ENCODE data around the gene SEMA5A. TPM values are rescaled to one million over a fixed set of nuclear protein-coding genes. Genes with fewer than 3 reads are reported as not detected.
A peak's percentile ranks its signal among the peaks of the same experiment; 100 is the strongest.

SEMA5A gene
- total RNA-seq, 2 donors from 2014 or later = 0.14 to 0.23 TPM

DNA sequence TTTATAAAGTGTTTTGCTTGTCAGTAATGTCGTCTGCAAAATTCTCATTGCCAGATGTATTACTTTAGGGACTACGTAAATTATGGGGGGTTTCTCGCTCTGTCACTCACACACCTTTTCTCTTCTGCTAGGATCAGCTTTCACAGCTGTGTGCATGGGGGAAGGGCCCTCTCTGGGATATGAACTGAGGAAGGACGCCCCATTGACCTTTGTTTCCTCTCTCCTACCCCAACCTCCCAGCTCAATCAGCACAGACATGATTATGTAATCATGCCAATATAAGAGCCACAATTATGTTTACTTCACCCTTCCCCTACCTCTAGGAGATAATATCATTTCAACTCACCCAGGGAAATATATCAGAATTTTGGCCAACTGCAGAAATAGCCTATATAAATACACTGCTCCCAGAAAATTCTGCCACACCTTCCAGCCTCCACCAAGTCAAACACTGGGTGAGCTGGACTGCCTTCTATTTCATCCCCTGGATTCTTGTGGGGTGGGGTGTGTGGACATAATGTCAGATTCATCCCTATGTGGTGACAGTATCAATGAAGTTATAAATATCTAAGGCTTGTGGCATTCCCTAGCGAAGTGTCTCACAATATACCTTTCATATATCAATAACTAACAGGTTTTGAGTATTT lies 12.6 kb upstream of the SEMA5A start:
- Mint-ChIP-seq H3K9me3 (peaks cover 0 to 10% of the 10 kb centered on the region in 2 donors), H3K4me1 (ENCODE audit: low read depth) (no peaks in the 10 kb centered on the region), H3K27ac (no peak overlapping the region), H3K4me3 (no peak overlapping the region), H3K27me3 (ENCODE audit: low read depth) (no peaks in the 10 kb centered on the region), H3K36me3 (ENCODE audit: insufficient read depth in 2 of 2) (no peaks in the 10 kb centered on the region)
- no peak for DNase-seq
- no peak for ATAC-seq (replicated peaks in 1 of 2)

DNA sequence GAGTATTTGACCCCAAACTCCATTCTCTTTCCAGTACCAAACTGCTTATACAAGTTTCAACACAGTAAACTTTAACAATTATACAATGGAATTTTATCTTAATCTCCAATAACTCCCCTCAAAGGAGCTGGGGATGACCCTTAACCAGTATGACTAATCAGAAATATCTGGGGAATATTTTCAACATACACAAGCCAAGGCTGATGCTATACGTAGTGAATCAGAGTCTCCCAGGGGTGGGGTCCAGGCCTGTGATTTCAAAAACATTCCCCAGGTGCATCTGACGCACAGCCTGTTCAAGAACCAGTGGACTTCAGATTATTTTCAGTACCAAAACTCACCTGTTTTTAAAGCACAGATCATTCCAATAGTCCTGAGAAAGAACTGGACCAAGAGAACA lies 11.8 kb upstream of the SEMA5A start:
- Mint-ChIP-seq H3K4me3 (no peak overlapping the region), H3K27me3 (ENCODE audit: low read depth) (no peaks in the 10 kb centered on the region), H3K4me1 (ENCODE audit: low read depth) (no peaks in the 10 kb centered on the region), H3K27ac (no peak overlapping the region), H3K9me3 (peaks cover 0 to 10% of the 10 kb centered on the region in 2 donors), H3K36me3 (ENCODE audit: insufficient read depth in 2 of 2) (no peaks in the 10 kb centered on the region)
- ATAC-seq (replicated peaks in 1 of 2) (no peak), DNase-seq (no peak)

DNA sequence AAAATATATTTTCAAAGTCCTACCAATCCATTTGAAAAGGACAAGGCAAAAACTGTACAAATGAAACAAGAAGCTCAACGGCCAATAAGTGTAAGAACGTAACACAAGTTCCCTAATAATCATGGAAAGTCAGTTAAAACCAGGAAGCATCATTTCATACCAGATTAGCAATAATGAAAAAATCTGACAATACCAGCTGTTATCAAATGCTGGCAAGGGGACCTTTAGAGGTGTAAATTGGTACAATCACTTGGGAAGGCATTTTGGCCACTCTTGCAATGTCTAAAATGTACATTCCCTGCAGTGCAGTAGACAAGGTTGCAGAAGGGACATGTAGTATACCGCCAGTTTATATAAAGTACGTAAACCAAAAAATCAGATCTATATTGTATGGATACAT lies 10.1 kb upstream of the SEMA5A start:
- Mint-ChIP-seq H3K4me1 (ENCODE audit: low read depth) (no peaks in the 10 kb centered on the region), H3K36me3 (ENCODE audit: insufficient read depth in 2 of 2) (no peaks in the 10 kb centered on the region), H3K4me3 (no peak overlapping the region), H3K27me3 (ENCODE audit: low read depth) (no peaks in the 10 kb centered on the region), H3K9me3 (peaks cover 0 to 10% of the 10 kb centered on the region in 2 donors), H3K27ac (no peak overlapping the region)
- ATAC-seq (replicated peaks in 1 of 2) (no peak), DNase-seq (no peak)

DNA sequence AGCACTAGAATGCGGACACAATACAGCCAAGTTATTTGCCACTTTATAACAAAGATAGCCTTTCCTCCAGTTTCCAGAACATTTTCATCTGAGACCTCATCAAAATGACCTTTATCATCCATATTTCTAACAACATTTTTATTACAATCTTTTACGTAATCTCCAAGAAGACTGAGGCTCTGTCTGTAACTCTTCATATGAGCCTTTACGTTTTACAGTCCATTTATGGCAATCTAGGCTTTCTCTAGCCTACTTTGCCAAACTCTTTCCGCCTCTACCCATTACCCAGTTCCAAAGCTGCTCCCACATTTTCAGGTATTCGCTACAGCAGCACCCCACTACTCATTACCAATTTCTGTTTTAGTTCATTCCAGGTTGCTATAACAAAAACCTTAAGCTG lies 8.2 kb upstream of the SEMA5A start:
- no peaks in the 10 kb centered on the region for H3K36me3 Mint-ChIP-seq (ENCODE audit: insufficient read depth in 2 of 2)
- H3K4me3 Mint-ChIP-seq = no peak overlapping the region
- ATAC-seq (replicated peaks in 1 of 2) (no peak), DNase-seq (no peak)
- no peaks in the 10 kb centered on the region for H3K27me3 Mint-ChIP-seq (ENCODE audit: low read depth)
- H3K27ac Mint-ChIP-seq = no peak overlapping the region
- H3K9me3 Mint-ChIP-seq = peaks cover 0 to 10% of the 10 kb centered on the region in 2 donors
- no peaks in the 10 kb centered on the region for H3K4me1 Mint-ChIP-seq (ENCODE audit: low read depth)

DNA sequence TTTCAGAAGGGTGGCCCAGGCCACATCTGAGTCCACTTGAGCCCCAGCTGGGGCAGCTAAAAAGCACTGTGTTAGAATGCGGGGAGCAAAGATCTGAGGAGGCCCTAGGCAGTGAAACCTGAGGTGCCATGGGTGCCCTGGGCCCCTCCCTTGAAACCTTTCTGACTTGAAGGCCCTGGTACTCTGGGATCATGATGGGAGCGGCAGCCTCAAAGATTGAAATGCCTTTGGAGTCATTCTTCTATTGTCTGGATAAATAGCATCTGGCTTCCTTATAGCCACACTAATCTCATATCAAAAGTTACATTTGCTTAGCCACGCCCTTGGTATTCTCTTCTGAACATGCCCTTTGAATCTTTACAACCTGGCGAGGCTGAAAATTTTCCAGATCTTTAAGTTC lies 7.7 kb upstream of the SEMA5A start:
- DNase-seq (no peak), ATAC-seq (replicated peaks in 1 of 2) (no peak)
- H3K36me3 Mint-ChIP-seq (ENCODE audit: insufficient read depth in 2 of 2) = no peaks in the 10 kb centered on the region
- H3K4me1 Mint-ChIP-seq (ENCODE audit: low read depth) = no peaks in the 10 kb centered on the region
- no peak overlapping the region for H3K4me3 Mint-ChIP-seq
- H3K27me3 Mint-ChIP-seq (ENCODE audit: low read depth) = no peaks in the 10 kb centered on the region
- peaks cover 0 to 10% of the 10 kb centered on the region in 2 donors for H3K9me3 Mint-ChIP-seq
- no peak overlapping the region for H3K27ac Mint-ChIP-seq

DNA sequence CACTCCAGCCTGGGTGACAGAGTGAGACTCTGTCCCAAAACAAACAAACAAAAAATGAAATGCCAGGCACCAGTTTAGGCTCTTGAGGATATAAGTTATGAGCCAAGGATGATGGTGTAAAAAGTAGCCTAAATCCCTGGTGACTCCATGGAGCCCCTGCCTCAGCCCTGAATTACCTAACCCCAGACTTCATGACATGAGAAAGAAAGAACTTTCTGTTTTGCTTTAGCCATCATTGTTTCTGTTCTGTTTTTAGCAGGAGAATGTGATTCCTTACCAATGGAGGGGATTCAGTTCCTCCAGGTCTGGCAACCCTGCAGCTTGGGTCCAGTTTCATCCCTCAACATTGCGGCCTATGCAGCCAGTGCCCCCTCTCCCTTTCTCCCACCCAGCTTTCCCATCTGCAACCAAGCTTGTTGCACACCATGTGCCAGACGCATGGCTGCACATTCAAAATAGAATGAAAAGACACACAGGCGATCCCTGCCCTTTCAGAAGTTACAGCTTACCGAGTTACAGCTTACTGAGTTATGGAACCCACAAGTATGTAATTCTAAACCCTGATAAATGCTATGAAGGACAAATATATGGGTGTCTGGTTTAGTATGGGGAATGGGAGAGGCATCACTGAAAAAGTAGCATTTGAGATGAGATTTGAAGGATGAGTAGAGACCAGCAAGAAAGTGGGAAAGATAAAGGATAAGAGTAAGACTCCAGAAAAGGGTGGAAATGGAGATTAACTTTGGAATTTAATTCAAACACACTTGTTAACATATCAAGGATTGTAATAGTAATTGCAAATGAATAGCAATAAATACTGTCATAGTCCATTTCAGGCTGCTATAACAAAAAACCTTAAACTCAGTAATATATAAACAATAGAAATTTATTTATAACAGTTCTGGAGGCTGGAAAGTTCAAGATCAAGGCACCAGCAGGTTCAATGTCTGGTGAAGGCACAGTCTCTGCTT lies 6.0 kb upstream of the SEMA5A start:
- no peak for ATAC-seq (replicated peaks in 1 of 2)
- peaks cover under 1% of the 10 kb centered on the region for H3K27me3 Mint-ChIP-seq (ENCODE audit: low read depth)
- no peak overlapping the region for H3K27ac Mint-ChIP-seq
- peaks cover 0 to 7% of the 10 kb centered on the region in 2 donors for H3K9me3 Mint-ChIP-seq
- no peaks in the 10 kb centered on the region for H3K36me3 Mint-ChIP-seq (ENCODE audit: insufficient read depth in 2 of 2)
- H3K4me3 Mint-ChIP-seq = no peak overlapping the region
- H3K4me1 Mint-ChIP-seq (ENCODE audit: low read depth) = no peaks in the 10 kb centered on the region
- DNase-seq = no peak

DNA sequence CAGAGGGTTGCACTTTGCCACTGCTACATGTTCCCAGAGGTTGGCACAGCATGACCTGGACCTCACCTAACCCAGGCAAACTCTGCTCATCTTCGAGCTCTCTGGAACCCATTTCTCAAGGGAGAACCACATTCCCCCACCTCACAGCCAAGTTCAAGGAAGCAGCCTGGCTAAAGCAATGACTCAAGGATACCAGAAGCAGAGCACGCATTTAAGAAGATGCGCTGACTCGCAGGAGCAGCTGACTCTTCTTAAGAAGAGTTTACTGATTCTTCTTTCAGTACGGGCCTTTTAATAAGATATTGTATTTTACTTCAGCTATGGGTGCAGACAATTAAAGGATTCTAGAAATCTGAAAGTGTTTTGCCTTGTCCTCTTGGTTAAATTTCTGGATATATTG lies 4.1 kb upstream of the SEMA5A start:
- H3K27me3 Mint-ChIP-seq (ENCODE audit: low read depth) = peaks cover 6% of the 10 kb centered on the region
- no peaks in the 10 kb centered on the region for H3K4me1 Mint-ChIP-seq (ENCODE audit: low read depth)
- peaks cover 0 to 6% of the 10 kb centered on the region in 2 donors for H3K9me3 Mint-ChIP-seq
- no peak overlapping the region for H3K4me3 Mint-ChIP-seq
- no peak for DNase-seq
- ATAC-seq (replicated peaks in 1 of 2) = no peak
- peaks cover 0 to 2% of the 10 kb centered on the region in 2 donors for H3K36me3 Mint-ChIP-seq (ENCODE audit: insufficient read depth in 2 of 2)
- H3K27ac Mint-ChIP-seq = no peak overlapping the region

DNA sequence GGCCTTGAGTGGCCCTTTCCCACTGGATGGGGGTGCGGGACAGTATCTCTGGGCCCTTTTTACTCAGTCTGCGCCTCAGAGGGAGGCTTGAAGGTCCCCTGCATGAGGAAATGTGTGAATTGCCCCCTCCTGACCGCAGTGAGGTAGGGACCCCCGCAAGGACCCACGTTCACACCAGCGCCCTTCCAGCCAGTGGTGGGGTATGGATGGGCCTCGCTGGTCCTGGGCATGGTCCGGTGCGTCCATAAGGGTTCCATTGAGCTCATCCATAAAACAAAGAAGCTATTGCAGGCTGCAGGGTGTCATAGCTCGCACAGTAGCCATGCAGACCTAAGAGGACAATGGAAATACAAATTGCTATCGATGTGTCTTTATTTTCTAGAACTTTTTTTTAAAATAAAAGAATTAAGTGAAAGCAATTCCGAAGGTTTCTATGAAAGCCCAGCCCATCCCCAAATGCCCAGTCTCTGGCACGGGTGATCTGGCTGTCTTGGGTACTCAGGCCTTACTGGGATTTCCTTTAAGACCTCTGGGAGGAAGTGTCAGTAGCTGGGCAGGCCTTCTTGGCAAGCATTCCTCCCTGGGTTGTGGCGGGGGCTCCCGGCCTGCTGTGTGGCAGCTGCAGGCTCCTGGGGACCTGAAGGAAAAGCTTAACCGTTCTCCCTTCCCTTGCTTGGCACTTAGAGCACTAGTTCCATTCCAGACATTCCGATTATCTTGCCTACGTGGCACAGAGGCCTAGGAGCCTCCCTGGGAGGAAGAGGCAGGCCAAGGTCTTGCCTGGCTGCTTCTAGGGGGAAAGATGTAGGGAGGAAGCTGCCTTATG lies 1.5 kb upstream of the SEMA5A start:
- no peaks in the 10 kb centered on the region for H3K4me1 Mint-ChIP-seq (ENCODE audit: low read depth)
- H3K27ac Mint-ChIP-seq = no peak overlapping the region
- ATAC-seq (replicated peaks in 1 of 2) = no peak

DNA sequence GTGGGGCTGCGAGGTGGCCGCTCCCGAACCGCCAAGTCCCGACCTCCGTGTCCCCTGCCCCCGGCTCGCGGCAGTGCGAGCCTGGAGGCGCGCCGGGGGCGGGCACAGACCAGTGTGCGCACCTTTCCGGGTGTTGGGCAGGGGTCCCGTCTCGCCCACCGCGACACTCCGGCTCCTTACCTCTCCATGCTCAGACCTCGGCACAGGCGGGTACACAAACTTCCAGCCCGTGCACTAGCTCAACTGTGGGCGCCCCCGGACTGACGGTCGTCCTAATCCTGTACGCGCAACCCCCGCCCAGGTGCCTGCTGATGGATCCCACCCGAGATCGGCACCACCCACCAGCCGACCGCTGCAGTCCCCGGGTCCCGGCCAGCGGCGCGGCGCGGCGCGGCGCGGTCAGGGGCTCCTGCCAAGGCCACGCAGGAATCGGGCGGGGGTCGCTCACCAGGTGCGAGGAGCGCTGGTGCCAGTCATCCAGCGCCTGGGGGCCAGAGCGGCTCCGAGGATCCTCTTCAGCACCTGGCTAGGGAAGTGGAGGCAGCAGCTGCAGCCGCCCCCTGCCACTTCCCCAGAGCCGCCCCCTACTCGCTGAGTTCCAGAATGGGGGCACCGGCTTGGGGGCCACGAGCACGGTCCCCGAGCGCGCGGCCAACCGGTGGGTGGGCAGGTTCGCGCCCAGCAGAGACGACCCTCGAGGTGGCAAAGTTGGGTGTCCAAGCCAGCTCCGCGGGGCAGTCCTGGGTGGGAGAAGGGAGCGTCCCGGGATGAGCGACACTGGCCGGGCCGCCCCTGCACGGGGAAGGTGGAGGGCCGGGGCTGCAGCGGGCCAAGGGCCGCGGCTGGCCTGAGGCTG lies 511 bp downstream of the SEMA5A start:
- Mint-ChIP-seq H3K27ac (no peak overlapping the region), H3K4me3 (peak overlapping the region; percentile 51 to 76), H3K9me3 (no peaks in the 10 kb centered on the region), H3K4me1 (ENCODE audit: low read depth) (no peaks in the 10 kb centered on the region), H3K27me3 (ENCODE audit: low read depth) (peaks cover 28% of the 10 kb centered on the region), H3K36me3 (ENCODE audit: insufficient read depth in 2 of 2) (peaks cover 0 to 2% of the 10 kb centered on the region in 2 donors)
- ATAC-seq (replicated peaks in 1 of 2) (peak; percentile 20 to 26), DNase-seq (no peak)

More for the DNA sequence above, 1.5 kb upstream of the SEMA5A start:
- Mint-ChIP-seq H3K27me3 (ENCODE audit: low read depth) (peaks cover 23% of the 10 kb centered on the region), H3K9me3 (no peaks in the 10 kb centered on the region), H3K36me3 (ENCODE audit: insufficient read depth in 2 of 2) (peaks cover 0 to 2% of the 10 kb centered on the region in 2 donors), H3K4me3 (no peak overlapping the region)
- DNase-seq = no peak

DNA sequence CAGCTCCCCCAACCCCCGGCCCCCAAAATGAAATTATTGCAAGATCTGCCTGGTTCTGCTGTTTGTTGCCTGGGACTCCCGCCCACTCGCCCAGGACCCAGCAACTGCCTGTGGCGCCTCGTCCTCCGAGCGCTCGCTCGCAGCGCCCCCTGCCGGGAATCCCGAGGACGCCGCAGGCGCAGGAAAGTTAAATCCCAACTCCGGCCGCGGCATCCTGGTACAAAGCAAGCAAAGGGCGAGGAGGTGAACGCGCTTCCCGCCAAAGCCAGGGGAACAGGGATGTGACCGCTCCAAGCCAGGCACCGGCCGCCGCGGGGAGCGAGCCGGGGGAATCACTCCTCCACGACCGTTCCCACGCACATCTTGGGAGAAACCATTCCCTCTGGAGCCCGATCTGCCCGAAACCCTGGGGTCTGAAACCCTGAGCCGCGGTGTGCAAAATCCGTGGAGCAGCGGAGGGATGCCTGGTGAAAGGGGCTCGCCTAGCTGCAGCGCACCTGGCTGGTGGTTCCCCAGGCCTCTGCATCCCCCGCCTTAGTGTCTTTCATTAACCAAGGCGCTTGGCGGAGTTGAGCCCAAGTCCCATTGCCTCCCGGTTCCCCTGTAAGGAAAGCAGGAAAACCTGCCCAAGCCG lies 1.3 kb downstream of the SEMA5A start:
- H3K27ac Mint-ChIP-seq = no peak overlapping the region
- H3K4me3 Mint-ChIP-seq = peak overlapping the region; percentile 58 to 76
- DNase-seq (peak; percentile 46 to 59), ATAC-seq (replicated peaks in 1 of 2) (peak; percentile 37 to 63)
- H3K9me3 Mint-ChIP-seq = no peaks in the 10 kb centered on the region
- peaks cover 28% of the 10 kb centered on the region for H3K27me3 Mint-ChIP-seq (ENCODE audit: low read depth)
- no peaks in the 10 kb centered on the region for H3K4me1 Mint-ChIP-seq (ENCODE audit: low read depth)
- H3K36me3 Mint-ChIP-seq (ENCODE audit: insufficient read depth in 2 of 2) = peaks cover 0 to 2% of the 10 kb centered on the region in 2 donors

DNA sequence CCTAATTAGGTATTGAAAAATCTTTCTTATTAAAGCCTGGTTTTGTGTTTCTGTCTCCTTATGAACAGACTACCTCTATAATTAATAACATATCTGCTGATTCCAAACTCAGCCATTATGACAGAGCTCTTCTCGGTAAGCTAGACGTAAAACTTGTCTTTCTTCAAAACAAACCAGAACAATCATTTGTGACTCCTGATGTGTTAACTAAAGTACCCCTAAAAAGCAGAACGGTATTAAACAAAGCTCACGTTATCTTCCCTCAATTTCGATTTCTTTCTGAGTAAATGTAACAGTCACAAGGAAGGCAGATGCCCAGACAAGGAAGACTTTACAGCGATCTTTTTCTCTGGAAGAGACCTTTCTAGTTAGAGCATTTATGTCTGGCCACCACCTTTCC lies 1.8 kb downstream of the SEMA5A start:
- peak overlapping the region; percentile 58 to 76 for H3K4me3 Mint-ChIP-seq
- DNase-seq (no peak), ATAC-seq (replicated peaks in 1 of 2) (peak in 1 of 2 donors; percentile 10)
- H3K27ac Mint-ChIP-seq = no peak overlapping the region
- no peaks in the 10 kb centered on the region for H3K4me1 Mint-ChIP-seq (ENCODE audit: low read depth)
- H3K9me3 Mint-ChIP-seq = no peaks in the 10 kb centered on the region
- peaks cover 28% of the 10 kb centered on the region for H3K27me3 Mint-ChIP-seq (ENCODE audit: low read depth)
- peaks cover 0 to 2% of the 10 kb centered on the region in 2 donors for H3K36me3 Mint-ChIP-seq (ENCODE audit: insufficient read depth in 2 of 2)
